Measurements from ENCODE around the gene PTPRH.

PTPRH gene

GRCh38 chr19:55241143-55241934 lies 32.0 kb upstream of the PTPRH start:
- Histone ChIP-seq H3K36me3 (ENCODE audit: control insufficient read depth, insufficient read depth, low read length) (peaks cover 63% of the 10 kb centered on the region), H3K27me3 (ENCODE audit: control insufficient read depth, insufficient read depth, low read length) (no peaks in the 10 kb centered on the region), H3K9ac (ENCODE audit: low read depth, low read length) (no peak overlapping the region), H3K9me3 (ENCODE audit: control insufficient read depth, insufficient read depth, low read length) (no peaks in the 10 kb centered on the region), H3K4me3 (ENCODE audit: low read depth, low read length) (no peak overlapping the region), H3K4me1 (ENCODE audit: control insufficient read depth, insufficient read depth, low read length) (no peaks in the 10 kb centered on the region)

- H3K9me3 ChIP-seq (ENCODE audit: control insufficient read depth, insufficient read depth, low read length), result no peaks in the 10 kb centered on the region
- H3K27me3 ChIP-seq (ENCODE audit: control insufficient read depth, insufficient read depth, low read length), result no peaks in the 10 kb centered on the region
- no peak overlapping the region for H3K9ac ChIP-seq (ENCODE audit: low read depth, low read length)
- H3K36me3 ChIP-seq (ENCODE audit: control insufficient read depth, insufficient read depth, low read length), result peaks cover 65% of the 10 kb centered on the region
- H3K4me1 ChIP-seq (ENCODE audit: control insufficient read depth, insufficient read depth, low read length), result no peaks in the 10 kb centered on the region
- H3K4me3 ChIP-seq (ENCODE audit: low read depth, low read length), result no peak overlapping the region
Measured at GRCh38 chr19:55240713-55241020, 31.4 kb upstream of the PTPRH start.

DNA sequence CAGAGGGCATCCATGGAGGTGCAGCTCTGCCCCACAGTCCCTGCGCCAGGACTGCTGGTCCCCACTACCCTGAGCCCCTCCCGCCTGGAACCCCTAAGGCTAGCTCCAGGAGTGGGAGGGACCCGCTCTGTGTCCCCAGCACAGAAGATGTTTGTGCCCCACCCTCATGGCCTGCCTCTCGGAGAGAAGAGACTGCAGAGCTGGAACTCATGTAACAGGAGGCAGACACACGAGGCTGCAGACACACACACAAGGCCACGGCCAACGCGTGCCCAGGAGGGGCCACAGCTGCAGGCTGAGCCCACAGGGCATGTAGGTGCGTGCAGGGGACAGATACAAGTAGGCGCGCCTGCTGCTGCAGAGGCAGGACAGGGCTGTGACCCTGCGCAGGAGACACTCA lies 29.7 kb upstream of the PTPRH start:
- Histone ChIP-seq H3K9ac (ENCODE audit: low read depth, low read length) (no peak overlapping the region), H3K4me1 (ENCODE audit: control insufficient read depth, insufficient read depth, low read length) (no peaks in the 10 kb centered on the region), H3K9me3 (ENCODE audit: control insufficient read depth, insufficient read depth, low read length) (no peaks in the 10 kb centered on the region), H3K4me3 (ENCODE audit: low read depth, low read length) (no peak overlapping the region), H3K27me3 (ENCODE audit: control insufficient read depth, insufficient read depth, low read length) (no peaks in the 10 kb centered on the region), H3K36me3 (ENCODE audit: control insufficient read depth, insufficient read depth, low read length) (peaks cover 56% of the 10 kb centered on the region)

- Histone ChIP-seq H3K4me1 (ENCODE audit: control insufficient read depth, insufficient read depth, low read length) (no peaks in the 10 kb centered on the region), H3K9me3 (ENCODE audit: control insufficient read depth, insufficient read depth, low read length) (no peaks in the 10 kb centered on the region), H3K9ac (ENCODE audit: low read depth, low read length) (no peak overlapping the region), H3K36me3 (ENCODE audit: control insufficient read depth, insufficient read depth, low read length) (peaks cover 55% of the 10 kb centered on the region), H3K4me3 (ENCODE audit: low read depth, low read length) (no peak overlapping the region), H3K27me3 (ENCODE audit: control insufficient read depth, insufficient read depth, low read length) (no peaks in the 10 kb centered on the region)
Measured at GRCh38 chr19:55238030-55238429, 28.7 kb upstream of the PTPRH start.

DNA sequence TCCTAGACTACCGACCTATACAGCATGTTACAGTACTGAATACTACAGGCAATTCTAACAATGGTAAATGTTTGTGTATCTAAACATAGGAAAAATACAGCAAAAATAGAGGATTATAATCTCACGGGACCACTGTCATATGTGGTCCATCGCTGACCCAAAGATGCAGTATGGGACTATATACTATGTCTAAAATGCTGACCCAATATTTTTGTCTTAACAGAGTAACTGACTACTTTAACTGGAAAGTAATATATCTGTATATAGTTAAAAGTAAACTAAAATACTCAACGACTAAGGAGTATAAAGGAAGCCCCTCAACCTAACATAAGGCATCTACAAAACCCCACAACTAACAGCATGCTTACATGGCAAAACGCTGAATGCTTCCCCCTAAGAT lies 23.7 kb upstream of the PTPRH start:
- Histone ChIP-seq H3K27me3 (ENCODE audit: control insufficient read depth, insufficient read depth, low read length) (no peaks in the 10 kb centered on the region), H3K9ac (ENCODE audit: low read depth, low read length) (no peak overlapping the region), H3K9me3 (ENCODE audit: control insufficient read depth, insufficient read depth, low read length) (no peaks in the 10 kb centered on the region), H3K4me1 (ENCODE audit: control insufficient read depth, insufficient read depth, low read length) (no peaks in the 10 kb centered on the region), H3K4me3 (ENCODE audit: low read depth, low read length) (no peak overlapping the region), H3K36me3 (ENCODE audit: control insufficient read depth, insufficient read depth, low read length) (peaks cover 48% of the 10 kb centered on the region)

DNA sequence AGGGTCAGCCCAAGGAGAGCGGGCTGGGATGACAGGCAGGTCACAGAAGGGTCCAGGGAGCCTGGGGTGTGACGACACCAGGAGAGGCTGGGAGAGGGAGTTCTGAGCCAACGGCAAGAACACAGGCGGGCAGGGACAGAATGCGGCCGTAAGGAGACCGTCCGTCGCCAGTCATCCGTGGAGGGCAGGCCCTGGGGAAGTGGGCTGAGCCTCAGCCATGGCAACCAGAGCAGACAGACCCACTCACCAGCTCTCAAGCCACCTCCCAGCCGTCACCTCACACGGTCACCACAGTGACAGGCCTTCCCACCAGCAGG lies 22.9 kb upstream of the PTPRH start:
- Histone ChIP-seq H3K9ac (ENCODE audit: low read depth, low read length) (no peak overlapping the region), H3K4me3 (ENCODE audit: low read depth, low read length) (no peak overlapping the region), H3K9me3 (ENCODE audit: control insufficient read depth, insufficient read depth, low read length) (no peaks in the 10 kb centered on the region), H3K27me3 (ENCODE audit: control insufficient read depth, insufficient read depth, low read length) (no peaks in the 10 kb centered on the region), H3K36me3 (ENCODE audit: control insufficient read depth, insufficient read depth, low read length) (peaks cover 51% of the 10 kb centered on the region), H3K4me1 (ENCODE audit: control insufficient read depth, insufficient read depth, low read length) (no peaks in the 10 kb centered on the region)

DNA sequence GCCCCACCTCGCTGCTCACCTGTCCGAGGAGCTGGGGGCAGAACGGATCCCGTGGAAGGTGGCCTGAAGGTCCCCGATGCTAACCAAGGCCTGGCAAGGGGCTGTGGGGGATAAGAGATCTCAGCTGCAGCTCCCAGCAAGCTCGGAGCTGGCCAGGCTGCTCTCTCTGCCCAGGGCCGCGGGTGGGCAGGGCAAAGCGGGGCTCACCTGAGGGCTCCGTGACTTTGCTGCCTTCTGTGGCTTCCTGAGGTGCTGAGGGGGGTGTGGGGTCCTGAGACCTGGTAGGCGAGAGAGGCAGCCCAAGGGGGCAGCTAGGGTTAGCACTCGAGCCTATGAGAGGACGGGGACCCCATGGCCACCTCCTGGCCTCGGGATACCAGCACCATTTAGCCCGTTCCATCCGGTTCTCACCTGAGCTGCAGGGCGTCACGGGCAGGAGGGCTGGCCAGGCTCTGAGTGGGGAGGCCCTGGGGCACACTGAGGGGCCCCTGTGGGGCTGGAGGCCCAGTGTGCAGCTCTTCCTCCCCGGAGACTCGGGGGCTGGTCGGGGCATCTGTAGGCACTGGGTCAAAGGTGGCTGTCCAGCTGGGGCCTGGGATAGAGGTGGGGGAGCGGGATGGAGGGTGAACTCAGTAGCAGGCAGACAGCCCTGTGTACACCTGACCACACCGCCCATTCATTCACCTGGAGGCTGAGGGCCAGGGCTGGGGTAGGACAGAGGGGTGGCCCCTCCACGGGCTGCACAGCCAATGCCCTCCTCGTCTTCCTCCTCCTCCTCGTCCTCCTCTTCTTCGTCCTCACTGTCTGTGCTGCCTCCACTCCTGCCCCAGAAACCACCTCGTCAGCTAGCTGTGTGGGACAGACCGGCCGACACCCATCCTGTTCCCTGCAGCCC lies 22.3 kb upstream of the PTPRH start:
- Histone ChIP-seq H3K27me3 (ENCODE audit: control insufficient read depth, insufficient read depth, low read length) (no peaks in the 10 kb centered on the region), H3K9ac (ENCODE audit: low read depth, low read length) (no peak overlapping the region), H3K36me3 (ENCODE audit: control insufficient read depth, insufficient read depth, low read length) (peaks cover 50% of the 10 kb centered on the region), H3K9me3 (ENCODE audit: control insufficient read depth, insufficient read depth, low read length) (no peaks in the 10 kb centered on the region), H3K4me1 (ENCODE audit: control insufficient read depth, insufficient read depth, low read length) (no peaks in the 10 kb centered on the region), H3K4me3 (ENCODE audit: low read depth, low read length) (no peak overlapping the region)

DNA sequence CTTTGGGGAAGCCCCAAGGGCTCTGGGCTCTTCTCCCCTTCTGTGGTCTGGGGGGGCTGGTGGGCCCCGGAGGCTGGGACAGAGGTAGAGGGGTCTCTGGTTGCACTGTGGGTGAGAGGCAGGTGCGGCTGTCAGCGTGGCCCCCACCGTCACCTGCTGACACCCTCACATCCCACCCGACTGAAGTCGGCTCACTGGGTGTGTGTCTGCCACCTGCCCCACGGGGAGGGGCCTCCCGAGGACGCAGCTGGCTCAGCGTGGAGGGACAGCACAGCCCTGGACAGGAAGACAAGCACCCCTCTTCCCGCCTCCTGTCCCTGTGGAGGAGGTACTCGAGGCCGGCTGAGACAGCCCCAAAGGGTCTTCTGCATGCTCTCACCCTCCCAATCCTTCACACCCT lies 21.5 kb upstream of the PTPRH start:
- H3K9ac ChIP-seq (ENCODE audit: low read depth, low read length), result no peak overlapping the region
- H3K4me3 ChIP-seq (ENCODE audit: low read depth, low read length), result no peak overlapping the region
- no peaks in the 10 kb centered on the region for H3K27me3 ChIP-seq (ENCODE audit: control insufficient read depth, insufficient read depth, low read length)
- no peaks in the 10 kb centered on the region for H3K9me3 ChIP-seq (ENCODE audit: control insufficient read depth, insufficient read depth, low read length)
- no peaks in the 10 kb centered on the region for H3K4me1 ChIP-seq (ENCODE audit: control insufficient read depth, insufficient read depth, low read length)
- peaks cover 45% of the 10 kb centered on the region for H3K36me3 ChIP-seq (ENCODE audit: control insufficient read depth, insufficient read depth, low read length)

GRCh38 chr19:55230329-55230728 lies 21.0 kb upstream of the PTPRH start:
- Histone ChIP-seq H3K9me3 (ENCODE audit: control insufficient read depth, insufficient read depth, low read length) (no peaks in the 10 kb centered on the region), H3K9ac (ENCODE audit: low read depth, low read length) (no peak overlapping the region), H3K4me1 (ENCODE audit: control insufficient read depth, insufficient read depth, low read length) (no peaks in the 10 kb centered on the region), H3K4me3 (ENCODE audit: low read depth, low read length) (no peak overlapping the region), H3K27me3 (ENCODE audit: control insufficient read depth, insufficient read depth, low read length) (no peaks in the 10 kb centered on the region), H3K36me3 (ENCODE audit: control insufficient read depth, insufficient read depth, low read length) (peaks cover 45% of the 10 kb centered on the region)

- H3K4me1 ChIP-seq (ENCODE audit: control insufficient read depth, insufficient read depth, low read length), result no peaks in the 10 kb centered on the region
- no peaks in the 10 kb centered on the region for H3K27me3 ChIP-seq (ENCODE audit: control insufficient read depth, insufficient read depth, low read length)
- H3K9me3 ChIP-seq (ENCODE audit: control insufficient read depth, insufficient read depth, low read length), result no peaks in the 10 kb centered on the region
- no peak overlapping the region for H3K9ac ChIP-seq (ENCODE audit: low read depth, low read length)
- H3K36me3 ChIP-seq (ENCODE audit: control insufficient read depth, insufficient read depth, low read length), result peaks cover 45% of the 10 kb centered on the region
- no peak overlapping the region for H3K4me3 ChIP-seq (ENCODE audit: low read depth, low read length)
Measured at GRCh38 chr19:55229789-55230182, 20.5 kb upstream of the PTPRH start.

- Histone ChIP-seq H3K4me1 (ENCODE audit: control insufficient read depth, insufficient read depth, low read length) (no peaks in the 10 kb centered on the region), H3K27me3 (ENCODE audit: control insufficient read depth, insufficient read depth, low read length) (no peaks in the 10 kb centered on the region), H3K9ac (ENCODE audit: low read depth, low read length) (no peak overlapping the region), H3K9me3 (ENCODE audit: control insufficient read depth, insufficient read depth, low read length) (no peaks in the 10 kb centered on the region), H3K36me3 (ENCODE audit: control insufficient read depth, insufficient read depth, low read length) (peaks cover 41% of the 10 kb centered on the region), H3K4me3 (ENCODE audit: low read depth, low read length) (no peak overlapping the region)
Measured at GRCh38 chr19:55229145-55229788, 20.0 kb upstream of the PTPRH start.
